GM21717 (cell line): Measurements from ENCODE around the gene INSL6.
"Not testable (repeated sequence)": the region's sequence is repeated elsewhere in the genome, so short reads cannot be mapped to it uniquely, and the experiment has no call there.

Source experiments
- ATAC-seq: cut with Tn5 transposase; IDR thresholded peaks from one replicate; pipeline ENCODE4 v1.9.1; 2021; ENCODE audit warnings: mild to moderate bottlenecking, moderate library complexity; ENCODE audit not compliant: unreplicated experiment

The INSL6 gene, protein sequence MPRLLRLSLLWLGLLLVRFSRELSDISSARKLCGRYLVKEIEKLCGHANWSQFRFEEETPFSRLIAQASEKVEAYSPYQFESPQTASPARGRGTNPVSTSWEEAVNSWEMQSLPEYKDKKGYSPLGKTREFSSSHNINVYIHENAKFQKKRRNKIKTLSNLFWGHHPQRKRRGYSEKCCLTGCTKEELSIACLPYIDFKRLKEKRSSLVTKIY

GRCh38 chr9:5185220-5185840 lies at the start of gene INSL6:
Gene INSL6 (minus strand): TSS chr9:5185639. CDS start chr9:5185602, 37 bp downstream.
- no peak for ATAC-seq

DNA sequence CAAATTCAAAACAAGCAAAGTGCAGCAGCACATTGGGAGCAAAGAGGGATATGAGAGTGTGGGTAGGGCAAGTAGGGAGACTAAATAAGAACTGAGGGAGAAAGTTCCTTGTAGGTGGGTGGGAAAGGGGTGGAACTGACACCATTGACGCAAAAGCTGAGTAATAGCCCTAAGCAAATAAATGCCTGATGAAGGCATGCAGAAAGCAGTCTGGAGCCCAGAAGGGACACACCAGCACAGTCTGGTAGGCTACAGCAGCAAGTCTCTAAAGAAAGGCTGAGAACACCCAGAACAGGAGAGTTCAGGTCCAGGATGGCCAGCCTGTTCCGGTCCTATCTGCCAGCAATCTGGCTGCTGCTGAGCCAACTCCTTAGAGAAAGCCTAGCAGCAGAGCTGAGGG lies 45.8 kb upstream of the INSL6 start, which contains the start of gene INSL4:
Gene INSL4, plus strand, starts transcription at position 208 of the 400 bp plus-strand sequence. Its CDS starts 105 bp downstream, at position 313.
- ATAC-seq: no peak

DNA sequence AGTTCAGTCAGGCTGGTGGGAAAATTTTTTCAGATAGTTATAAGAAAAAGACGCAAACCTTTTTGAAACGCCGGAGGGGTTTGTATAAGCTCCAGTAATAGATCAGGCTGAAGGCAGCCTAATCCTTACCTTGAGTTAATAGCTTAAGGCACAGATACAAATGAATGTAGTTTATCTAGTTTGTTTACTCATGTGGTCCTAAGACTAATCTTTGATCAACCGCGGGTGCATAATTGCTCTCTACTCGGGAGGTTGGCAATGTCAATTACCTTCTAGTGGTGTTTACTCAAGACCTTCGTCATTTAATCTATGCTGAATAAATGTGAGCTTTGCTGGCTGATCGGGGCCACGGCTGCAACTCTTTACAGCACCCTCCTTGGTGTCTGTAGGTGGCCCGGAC lies 45.1 kb upstream of the INSL6 start:
- no peak for ATAC-seq

- ATAC-seq: no peak
Observed at GRCh38 chr9:5205071-5205470, 19.6 kb upstream of the INSL6 start.

- ATAC-seq: no peak
Observed at GRCh38 chr9:5195463-5195862, 10.0 kb upstream of the INSL6 start.

- no peak for ATAC-seq
Observed at GRCh38 chr9:5193345-5193744, 7.9 kb upstream of the INSL6 start.

DNA sequence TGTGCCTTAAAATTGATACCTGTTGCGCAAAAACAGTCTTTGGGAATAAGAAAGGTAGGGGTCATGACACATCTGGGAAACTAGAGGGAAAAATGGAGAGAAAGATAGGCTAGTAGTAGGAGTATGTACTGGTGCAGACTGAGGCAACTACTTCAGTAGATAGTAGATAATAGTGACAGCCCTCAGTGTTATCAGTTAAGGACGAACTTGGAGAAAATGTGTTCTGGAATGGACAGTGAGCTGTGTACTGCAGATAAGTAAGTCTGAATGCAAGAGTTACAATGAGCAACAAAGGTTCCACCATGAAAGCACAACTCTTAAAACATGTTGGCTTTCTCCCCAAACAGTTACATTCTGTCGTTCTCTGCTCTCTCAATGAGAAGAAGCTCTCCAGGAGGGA lies 6.5 kb upstream of the INSL6 start:
- no peak for ATAC-seq

DNA sequence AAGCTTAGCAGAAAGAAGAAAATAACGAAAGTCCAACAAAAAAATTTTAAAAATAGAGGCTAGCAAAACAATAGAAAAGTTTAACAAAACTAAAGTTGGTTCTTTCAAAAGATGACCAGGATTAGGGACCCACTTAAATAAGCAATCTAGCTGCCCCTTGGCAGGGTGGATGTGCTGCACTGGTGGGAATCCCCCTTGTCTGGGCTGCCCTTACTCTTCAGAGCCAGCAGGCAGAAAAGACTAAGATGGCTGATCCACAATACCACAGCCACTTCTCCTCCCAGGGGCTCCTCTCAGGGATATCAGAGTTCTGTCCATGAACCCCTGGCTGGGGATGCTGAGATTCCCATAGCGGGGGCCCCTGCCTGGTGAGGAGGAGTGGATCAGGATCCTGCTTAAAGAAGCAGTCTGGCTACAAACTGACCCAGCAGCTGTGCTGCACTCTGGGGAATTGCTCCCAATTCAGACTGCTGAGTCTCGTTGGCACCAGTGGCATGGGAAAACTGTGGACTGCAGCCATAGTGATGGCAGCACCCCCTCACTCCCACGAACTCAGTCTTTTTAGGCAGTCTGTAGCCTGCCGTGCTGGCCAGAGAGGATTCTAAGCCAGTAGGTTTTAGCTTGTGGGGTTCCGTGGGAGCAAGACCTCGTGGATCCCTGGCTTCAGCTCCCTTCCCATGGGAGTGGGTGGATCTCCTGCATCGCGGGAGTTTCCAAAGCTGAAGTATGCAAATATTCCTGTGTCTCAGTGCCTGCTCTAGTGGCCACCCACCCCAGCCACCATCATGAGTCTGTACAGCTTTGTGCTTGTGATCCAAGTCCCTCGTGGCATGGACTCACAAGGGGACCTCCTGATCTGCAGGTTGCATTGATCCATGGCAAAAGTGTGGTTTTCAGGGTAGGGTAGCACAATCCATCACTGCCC lies 2.9 kb upstream of the INSL6 start:
- no peak for ATAC-seq

DNA sequence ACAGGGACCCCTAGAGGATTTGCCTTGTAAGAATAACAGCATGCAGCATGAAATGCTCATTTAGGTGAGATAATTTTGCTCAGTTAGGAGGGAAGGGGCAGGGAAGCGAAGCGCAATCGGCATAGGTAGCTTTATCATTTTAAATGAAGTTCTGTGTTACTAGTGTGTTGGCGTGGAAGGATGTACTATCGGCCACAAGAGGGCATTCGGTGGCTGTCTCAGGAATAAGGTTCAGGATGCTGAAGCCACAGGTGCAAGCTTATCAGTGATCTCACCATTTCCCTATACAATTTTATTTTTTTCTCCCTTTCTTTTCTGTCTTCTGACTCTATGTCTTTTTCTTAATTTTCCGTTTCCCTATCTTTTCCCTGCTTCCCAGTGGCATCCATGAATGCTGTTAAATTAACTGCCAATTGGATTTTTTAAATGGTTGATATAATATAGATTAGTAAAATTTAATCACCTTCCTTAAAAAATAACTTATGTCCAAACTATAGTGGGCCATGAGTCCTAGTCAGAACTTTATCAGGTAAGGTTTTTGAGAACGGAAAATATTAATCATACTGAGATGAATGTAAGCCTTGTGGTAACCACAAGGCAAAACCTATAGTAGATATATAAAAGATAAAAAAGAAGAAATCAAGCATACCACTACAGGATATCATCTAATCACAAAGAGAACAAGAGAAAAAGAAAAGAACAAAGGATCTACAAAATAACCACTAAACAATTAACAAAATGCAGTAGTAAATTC lies 1.2 kb upstream of the INSL6 start:
- ATAC-seq: no peak

GRCh38 chr9:5184776-5185175 lies 663 bp downstream of the INSL6 start:
- no peak for ATAC-seq

GRCh38 chr9:5180631-5181030 lies 4.8 kb downstream of the INSL6 start:
- ATAC-seq: not testable (repeated sequence)

DNA sequence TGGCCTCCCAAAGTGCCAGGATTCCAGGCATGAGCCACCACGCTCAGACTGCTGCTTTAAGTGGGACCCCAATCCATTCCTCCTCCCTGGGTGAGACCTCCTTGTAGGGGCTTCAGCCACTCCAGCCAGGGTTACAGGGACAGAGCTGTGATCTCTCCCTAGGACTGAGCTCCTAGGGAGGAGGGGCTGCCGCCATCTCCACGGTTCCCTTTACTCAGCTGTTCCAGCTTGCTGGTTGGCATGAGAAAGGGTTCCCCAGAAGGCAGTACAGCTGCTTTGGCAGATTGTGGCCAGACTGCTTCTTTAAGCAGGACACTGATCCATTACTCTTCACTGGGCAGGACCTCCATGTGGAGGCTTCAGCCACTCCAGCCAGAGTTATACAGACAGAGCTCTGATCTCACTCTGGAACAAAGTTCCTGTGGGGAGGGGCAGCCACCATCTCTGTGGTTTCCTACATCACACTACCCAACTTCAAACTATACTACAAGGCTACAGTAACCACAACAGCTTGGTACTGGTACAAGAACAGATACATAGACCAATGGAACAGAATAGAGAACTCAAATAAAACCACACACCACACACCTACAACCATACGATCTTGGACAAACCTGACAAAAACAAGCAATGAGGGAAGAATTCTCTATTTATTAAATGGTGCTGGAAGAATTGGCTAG lies 7.2 kb downstream of the INSL6 start:
- no peak for ATAC-seq

DNA sequence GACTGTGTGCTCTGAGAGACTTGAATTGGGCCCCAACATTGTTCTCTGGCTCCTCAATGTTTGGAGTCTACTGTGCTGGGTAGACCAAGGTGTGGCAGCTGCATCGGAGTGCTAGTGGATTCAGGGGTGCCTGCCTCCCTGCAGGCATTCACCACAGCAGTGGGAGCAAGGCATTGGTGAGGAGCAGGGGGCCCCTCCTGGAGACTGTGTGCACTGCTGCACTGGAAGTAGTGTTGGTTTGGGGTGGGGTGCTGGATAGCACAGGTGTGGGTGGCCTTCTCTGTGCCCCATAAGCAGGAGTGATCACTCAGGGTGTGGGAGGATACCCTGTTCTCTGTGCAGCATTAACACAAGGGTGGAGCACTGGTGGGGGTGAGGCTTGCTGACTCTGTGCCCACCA lies 39.2 kb downstream of the INSL6 start:
- ATAC-seq: no peak

GRCh38 chr9:5144217-5144616 lies 41.2 kb downstream of the INSL6 start:
- ATAC-seq: no peak

GRCh38 chr9:5140151-5140550 lies 45.3 kb downstream of the INSL6 start:
- ATAC-seq: no peak

DNA sequence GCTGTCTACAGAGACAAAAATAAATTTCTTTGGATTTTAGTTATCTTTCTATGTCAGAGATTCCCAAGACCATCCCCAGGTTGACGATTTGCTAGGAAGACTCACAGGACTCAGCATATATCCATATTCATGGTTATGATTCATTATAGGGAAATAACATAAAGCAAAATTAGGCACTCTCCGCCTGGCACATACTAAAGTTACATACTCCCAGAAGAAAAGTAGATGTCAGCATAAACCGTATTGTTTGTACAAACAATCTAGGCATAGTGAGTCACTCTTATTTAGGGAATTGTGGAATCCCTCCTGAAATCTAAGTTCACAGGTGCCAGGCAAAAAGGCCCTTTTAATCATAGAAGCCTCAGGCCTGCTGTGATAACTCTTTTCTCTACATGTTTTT lies 62.9 kb downstream of the INSL6 start:
- no peak for ATAC-seq

GRCh38 chr9:5122116-5122515 lies 63.3 kb downstream of the INSL6 start:
- no peak for ATAC-seq

GRCh38 chr9:5113994-5114748 lies 71.3 kb downstream of the INSL6 start:
- ATAC-seq: no peak
